T-helper 17 cell (primary cell): ENCODE data around the gene PPP4C. TPM values are rescaled to one million over a fixed set of nuclear protein-coding genes. Genes with fewer than 3 reads are reported as not detected.

Source experiments
- ATAC-seq: fragments of 150-1000 bp; cut with Tn5 transposase; 2 replicates; pipeline ENCODE4 v1.10.0; 2021; ENCODE audit warnings: mild to moderate bottlenecking, moderate library complexity
- DNase-seq, 3 donors: peaks; one replicate each; pipeline versions ENCODE4 v3.0.0 to v3.0.0-alpha.2; 2020 to 2021
- H3K9me3 ChIP-seq: one replicate; pipeline ENCODE4 v1.7.0; 2013; ENCODE audit warnings: low read length, mild to moderate bottlenecking; ENCODE audit not compliant: control insufficient read depth, poor library complexity, severe bottlenecking
- H3K27ac Mint-ChIP-seq: one replicate; pipeline ENCODE4 v1.8.0; 2022; ENCODE audit warnings: mild to moderate bottlenecking, moderate library complexity, mixed read lengths
- H3K27me3 Mint-ChIP-seq: one replicate; pipeline ENCODE4 v1.8.0; 2022; ENCODE audit warnings: mixed read lengths
- H3K36me3 Mint-ChIP-seq: one replicate; pipeline ENCODE4 v1.8.0; 2022; ENCODE audit warnings: low read depth, mixed read lengths
- H3K4me1 Mint-ChIP-seq: one replicate; pipeline ENCODE4 v1.8.0; 2022; ENCODE audit warnings: mild to moderate bottlenecking, mixed read lengths
- H3K4me3 Mint-ChIP-seq: one replicate; pipeline ENCODE4 v1.8.0; 2022; ENCODE audit warnings: mild to moderate bottlenecking, moderate library complexity, mixed read lengths
- total RNA-seq, 4 donors: library from RNA in 2 of 4; stranded (reverse) in 2 of 4; gene quantifications; one replicate each; pipeline ENCODE4 v1.2.3 and lab custom pipeline; 2022 to 2026

Gene PPP4C
- total RNA-seq, 2 donors from 2014 or later, result 80.8 to 89.3 TPM

DNA sequence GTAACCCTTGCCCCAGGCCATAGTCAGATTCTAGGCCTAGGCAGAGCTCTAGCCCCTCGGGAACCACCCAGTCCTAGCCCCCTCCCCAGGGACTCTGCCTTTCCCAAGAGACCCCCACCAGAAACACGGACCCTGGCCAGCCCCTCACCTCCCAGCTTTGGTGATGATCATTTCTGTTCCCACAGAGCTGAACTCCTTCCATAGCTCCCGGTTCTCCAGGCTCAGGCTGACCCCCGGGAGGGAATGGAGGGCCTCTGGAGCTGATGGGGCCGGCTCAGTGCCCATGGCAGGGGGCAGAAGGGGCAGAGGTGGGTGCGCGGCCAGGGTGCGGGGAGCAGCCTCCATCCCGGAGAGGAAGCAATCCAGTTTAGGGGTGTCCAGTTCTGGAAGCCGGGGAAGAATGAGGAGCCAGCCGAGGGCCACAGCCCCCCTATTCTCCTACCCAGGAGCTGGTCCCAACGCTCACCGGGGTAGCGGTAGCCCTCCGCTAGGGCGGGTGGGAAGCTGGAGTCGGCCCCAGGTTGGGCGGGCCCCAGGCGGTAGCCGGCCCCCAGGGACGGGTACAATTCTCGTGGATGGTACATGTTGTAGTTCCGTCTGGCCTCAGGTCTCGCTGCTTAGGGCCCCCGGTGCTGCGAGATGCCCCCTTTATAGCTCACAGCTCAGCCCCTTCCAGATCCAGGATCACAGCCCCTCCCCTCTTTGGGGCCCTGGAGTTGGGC lies 15.0 kb downstream of the PPP4C start:
- Mint-ChIP-seq H3K27ac (no peak overlapping the region), H3K4me1 (peaks cover 32% of the 10 kb centered on the region), H3K36me3 (peaks cover 4% of the 10 kb centered on the region), H3K4me3 (peak overlapping the region; percentile 43), H3K27me3 (no peaks in the 10 kb centered on the region)
- no peaks in the 10 kb centered on the region for H3K9me3 ChIP-seq
- no peak for ATAC-seq
- DNase-seq, result no peak

DNA sequence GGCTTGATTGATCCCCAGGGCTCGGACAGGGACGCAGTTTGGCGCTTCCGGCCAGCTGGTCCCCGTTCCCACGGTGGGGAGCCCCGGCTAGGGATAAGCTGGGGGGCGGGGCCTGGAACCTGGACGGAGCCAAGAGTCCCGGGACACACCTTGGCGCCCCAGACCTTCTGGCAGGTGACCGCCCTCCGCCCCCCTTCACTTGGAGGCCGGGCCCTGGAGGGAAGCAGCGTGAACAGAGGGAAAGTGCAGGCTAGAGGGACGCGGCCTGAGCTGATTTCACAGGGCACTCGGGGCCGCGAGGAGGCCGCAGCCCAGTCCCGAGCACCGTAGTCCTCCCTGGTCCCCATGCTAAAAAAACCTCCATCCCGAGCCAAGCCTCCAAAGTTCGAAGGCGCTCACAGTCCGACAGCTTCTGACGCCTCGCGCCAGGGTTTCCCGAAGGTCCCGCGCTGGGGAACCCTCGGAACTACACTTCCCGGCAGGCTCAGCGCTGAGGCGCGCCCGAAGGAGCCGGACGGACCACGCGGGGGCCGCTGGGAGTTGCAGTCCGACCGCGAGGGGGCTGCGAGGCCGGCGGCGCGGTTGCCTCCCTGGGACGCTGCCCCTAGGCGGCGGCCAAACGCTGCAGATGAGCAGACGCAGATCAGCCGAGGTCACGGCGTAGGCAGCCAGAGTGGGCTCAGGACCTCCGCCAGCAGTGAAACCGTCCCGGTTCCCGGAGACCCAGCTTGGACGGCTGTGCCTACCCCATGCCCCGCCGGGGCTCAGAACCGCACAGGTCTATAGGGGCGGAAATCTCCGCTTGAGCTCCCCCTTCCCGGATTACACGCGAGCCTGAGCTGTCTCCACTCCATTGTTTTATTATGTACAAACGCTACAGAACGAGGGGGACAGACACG lies 15.9 kb downstream of the PPP4C start, which contains the start of gene TBX6:
Gene TBX6, minus strand, starts transcription at position 451 of the 899 bp plus-strand sequence. CDS start 731 bp downstream, outside the sequence.
- Mint-ChIP-seq H3K27me3 (no peaks in the 10 kb centered on the region), H3K36me3 (peaks cover 4% of the 10 kb centered on the region), H3K4me1 (peaks cover 32% of the 10 kb centered on the region), H3K4me3 (peak within 1 kb of the TSS; percentile 90), H3K27ac (peak within 1 kb of the TSS; percentile 92)
- peak; percentile 88 to 94 (median 93) for DNase-seq
- no peaks in the 10 kb centered on the region for H3K9me3 ChIP-seq
- peak; percentile 86 for ATAC-seq

DNA sequence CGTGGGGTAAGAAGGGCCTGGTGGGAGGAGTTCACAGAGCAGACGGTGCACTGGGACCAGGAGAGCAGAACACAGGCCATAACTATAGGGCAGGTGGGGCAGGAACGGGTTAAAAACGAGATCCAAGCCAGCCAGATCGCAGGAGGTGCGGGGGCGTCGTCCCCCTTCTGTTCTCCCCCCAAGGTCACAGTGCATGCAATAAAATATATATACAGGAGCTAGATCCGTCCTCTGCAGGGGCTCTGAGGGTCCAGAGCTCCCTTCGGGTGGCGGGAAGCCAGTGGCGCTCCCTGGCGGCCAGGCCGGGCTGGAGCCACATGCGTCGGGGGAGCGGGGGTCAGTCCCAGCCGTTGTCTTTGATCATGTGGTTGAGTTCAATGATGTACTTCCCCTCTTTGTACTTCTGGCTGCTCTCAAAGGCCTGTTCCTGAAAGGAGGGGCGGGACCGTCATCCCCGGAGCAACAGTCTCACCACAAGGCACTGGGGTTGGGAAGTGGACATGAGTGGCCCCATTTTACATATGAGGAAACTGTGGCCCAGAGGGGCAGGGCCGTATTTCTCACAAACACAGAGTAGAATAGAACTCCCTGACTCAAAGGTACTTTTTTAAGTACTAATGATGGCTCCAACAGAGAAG lies 16.7 kb downstream of the PPP4C start:
- DNase-seq, result peak; percentile 46 to 62 (median 59)
- no peaks in the 10 kb centered on the region for H3K9me3 ChIP-seq
- H3K27ac Mint-ChIP-seq, result peak overlapping the region; percentile 92
- peaks cover 30% of the 10 kb centered on the region for H3K4me1 Mint-ChIP-seq
- H3K27me3 Mint-ChIP-seq, result no peaks in the 10 kb centered on the region
- ATAC-seq, result peak; percentile 55
- peaks cover 4% of the 10 kb centered on the region for H3K36me3 Mint-ChIP-seq
- H3K4me3 Mint-ChIP-seq, result peak overlapping the region; percentile 90

DNA sequence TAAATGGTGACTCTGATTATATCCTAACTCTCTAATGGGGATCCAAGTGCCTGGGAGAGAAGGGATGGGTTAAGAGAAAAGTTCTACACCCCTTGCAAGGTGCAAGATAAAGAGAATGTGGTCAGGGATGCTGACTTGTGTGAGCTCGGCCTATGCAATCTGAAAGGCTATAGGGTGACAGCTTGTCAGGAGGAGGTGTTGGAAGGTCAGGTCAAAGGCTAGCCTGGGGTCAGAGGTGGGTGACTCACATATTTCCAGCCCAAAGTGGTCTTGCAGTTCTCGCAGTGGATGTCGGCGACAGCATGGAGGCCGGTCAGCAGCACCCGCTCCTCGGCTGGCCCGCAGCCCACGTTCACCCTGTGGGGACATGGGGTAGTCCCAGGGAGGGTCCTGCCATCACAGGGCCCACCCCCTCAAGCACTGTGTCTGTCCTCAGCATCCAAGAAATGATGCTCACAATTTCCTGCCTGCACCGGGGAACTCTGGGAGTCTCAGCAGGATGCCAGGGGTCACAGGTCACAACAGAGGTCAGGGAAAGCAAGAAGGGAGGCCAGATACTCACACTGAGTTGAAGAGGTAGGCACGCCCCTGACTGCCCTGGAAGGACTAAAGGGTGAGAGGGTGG lies 18.9 kb downstream of the PPP4C start:
- H3K36me3 Mint-ChIP-seq, result peaks cover 4% of the 10 kb centered on the region
- ATAC-seq, result no peak
- peak overlapping the region; percentile 92 for H3K27ac Mint-ChIP-seq
- peak overlapping the region; percentile 93 for H3K4me3 Mint-ChIP-seq
- peaks cover 3% of the 10 kb centered on the region for H3K9me3 ChIP-seq
- no peak for DNase-seq
- no peaks in the 10 kb centered on the region for H3K27me3 Mint-ChIP-seq
- peaks cover 30% of the 10 kb centered on the region for H3K4me1 Mint-ChIP-seq

DNA sequence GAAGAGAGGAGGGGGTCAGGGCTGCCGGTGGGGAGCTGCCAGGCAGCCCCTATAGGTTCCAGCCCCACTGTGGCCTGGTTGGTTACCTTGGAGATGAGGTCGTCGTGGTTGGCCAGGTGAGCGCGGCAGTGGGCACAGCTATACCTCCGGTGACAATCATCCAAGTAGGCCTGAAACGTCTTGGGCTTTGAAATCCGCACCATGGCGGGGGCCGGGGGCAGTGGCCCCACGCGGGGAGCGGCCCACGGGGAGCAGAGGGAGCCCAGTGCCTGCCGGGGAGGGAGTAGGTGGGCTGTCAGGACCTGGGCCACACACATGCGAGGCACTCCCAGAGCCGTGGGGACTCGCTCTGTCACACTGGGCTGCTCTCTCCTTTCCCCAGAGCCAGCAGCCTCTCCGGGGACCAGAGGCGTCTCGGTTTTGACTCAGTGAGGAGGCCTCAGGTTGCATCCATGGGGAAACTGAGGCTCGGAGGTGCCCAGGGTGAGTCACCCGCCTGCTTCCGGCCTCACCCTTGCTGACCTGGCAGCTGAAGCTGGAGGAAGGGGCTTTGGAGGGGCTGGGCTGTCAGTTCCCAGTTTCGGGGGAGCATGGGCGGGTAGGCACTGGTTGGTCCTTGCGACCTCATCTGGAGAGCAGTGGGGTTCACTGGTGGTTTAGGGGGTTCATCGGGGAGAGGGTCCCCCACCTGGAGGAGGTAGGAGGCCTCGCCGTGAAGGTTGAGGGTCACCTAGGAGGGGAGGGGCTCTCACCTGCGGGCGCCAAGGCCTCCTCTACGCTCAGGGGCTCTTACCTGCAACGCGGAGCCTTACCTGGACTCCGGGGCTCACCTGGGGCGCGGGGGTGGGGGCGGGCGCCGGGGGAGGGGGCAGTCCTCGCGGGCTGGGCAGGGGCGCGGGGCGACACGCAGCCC lies 19.6 kb downstream of the PPP4C start:
- Mint-ChIP-seq H3K4me3 (peak overlapping the region; percentile 93), H3K27me3 (no peaks in the 10 kb centered on the region), H3K36me3 (peaks cover 4% of the 10 kb centered on the region), H3K4me1 (peaks cover 27% of the 10 kb centered on the region), H3K27ac (peak overlapping the region; percentile 92)
- ATAC-seq (peak; percentile 1), DNase-seq (no peak)
- peaks cover 3% of the 10 kb centered on the region for H3K9me3 ChIP-seq

DNA sequence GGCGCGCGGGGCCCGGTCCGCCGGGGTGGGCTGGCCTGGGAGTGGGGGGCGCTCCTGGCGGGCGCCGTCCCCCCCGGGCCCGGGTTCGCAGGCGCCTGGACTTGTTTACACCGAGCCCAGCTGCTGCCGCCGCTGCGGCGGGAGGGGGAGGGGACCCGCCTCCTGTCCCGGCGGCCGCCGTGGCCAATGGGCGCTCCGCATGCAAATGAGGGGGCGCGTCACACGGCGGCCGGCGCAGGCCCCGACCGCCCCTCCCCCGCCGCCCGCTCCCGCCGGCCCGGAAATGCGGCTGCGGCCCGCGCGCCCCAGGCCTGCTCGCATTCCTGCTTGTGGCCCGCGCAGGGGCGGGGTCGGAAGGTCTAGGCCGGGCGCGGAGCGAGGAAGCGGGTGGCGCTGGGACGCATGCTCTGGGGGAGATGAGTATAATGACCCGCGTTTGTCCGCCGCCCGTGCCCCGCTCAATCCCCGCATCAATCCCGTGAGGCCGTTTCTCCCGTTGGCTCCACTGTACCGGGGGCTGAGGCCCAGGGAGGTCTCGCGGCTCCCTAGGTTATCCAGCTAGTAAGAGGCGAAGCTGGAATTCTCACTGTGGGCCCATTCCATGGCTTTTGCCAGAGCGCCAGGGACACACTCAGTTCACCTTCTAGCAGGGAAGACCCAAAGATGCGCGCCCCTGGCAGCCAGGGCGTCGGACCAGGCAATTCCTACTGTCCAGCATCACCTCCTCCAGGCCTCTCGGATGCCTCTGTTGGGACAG lies 20.5 kb downstream of the PPP4C start, which contains the start of gene YPEL3:
Gene YPEL3, minus strand, starts transcription at position 109 of the 757 bp plus-strand sequence. CDS start 731 bp downstream, outside the sequence.
- Mint-ChIP-seq H3K4me1 (peaks cover 27% of the 10 kb centered on the region), H3K36me3 (peaks cover 4% of the 10 kb centered on the region), H3K27ac (peak within 1 kb of the TSS; percentile 92), H3K4me3 (peak within 1 kb of the TSS; percentile 93), H3K27me3 (no peaks in the 10 kb centered on the region)
- peaks cover 3% of the 10 kb centered on the region for H3K9me3 ChIP-seq
- peak; percentile 81 to 90 (median 86) for DNase-seq
- peak; percentile 65 for ATAC-seq

DNA sequence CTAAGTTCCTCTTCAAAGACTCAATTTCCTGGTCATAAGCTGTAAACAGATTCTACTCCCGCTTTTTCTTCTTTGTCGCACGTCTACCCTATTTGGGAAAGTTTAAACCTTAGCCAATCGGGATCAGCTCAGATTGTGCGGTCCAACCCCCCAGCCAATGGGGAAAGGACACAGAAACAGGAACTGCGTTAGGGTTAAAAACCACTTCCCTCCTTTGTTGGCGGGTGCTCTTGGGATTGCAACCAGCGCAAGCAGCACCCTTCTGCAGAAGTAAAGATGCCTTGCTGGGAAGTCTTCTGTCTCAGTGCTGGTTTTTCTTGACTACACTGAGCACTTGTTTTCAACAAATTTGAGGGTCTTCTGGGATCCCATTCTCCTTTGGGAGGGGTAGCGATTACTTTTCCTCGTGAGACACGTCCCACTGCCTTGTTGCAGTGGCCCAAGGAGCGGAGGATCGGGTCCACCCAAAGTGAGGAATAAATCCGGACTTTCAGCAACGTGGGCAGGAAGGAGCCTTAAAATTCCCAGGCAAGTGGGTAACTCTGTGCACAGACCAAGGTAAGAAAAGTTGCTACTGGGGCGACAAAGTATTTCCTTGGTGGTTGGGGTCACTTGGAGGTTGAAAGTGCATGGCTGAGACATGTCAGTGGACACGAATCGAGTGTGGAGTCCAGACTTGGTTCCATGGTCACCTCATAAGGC lies 21.2 kb downstream of the PPP4C start:
- peaks cover 3% of the 10 kb centered on the region for H3K9me3 ChIP-seq
- peaks cover 23% of the 10 kb centered on the region for H3K4me1 Mint-ChIP-seq
- DNase-seq (no peak), ATAC-seq (no peak)
- H3K27ac Mint-ChIP-seq, result no peak overlapping the region
- peaks cover 4% of the 10 kb centered on the region for H3K36me3 Mint-ChIP-seq
- H3K4me3 Mint-ChIP-seq, result peak overlapping the region; percentile 43
- H3K27me3 Mint-ChIP-seq, result no peaks in the 10 kb centered on the region

DNA sequence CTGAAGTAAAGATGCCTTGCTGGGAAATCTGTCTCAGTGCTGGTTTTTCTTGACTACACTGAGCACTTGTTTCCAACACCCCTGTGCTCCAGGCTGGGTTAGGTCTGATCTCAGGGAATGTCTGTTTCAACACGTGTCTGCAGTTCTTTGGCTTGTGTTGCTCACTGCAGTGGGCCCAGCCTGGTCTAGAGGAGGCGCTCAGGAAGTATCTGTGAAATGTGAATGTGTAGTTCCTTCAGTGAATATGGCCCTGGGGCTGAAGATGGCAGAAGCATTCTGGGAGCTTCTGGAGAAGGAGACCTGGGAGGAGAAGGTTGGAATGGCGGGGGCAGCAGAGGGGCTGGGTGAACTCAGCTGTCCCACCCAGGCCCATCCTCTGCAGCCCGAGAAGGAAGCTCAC lies 28.3 kb downstream of the PPP4C start:
- H3K9me3 ChIP-seq, result no peaks in the 10 kb centered on the region
- DNase-seq (no peak), ATAC-seq (no peak)
- Mint-ChIP-seq H3K27ac (peak overlapping the region; percentile 67), H3K4me1 (no peaks in the 10 kb centered on the region), H3K4me3 (peak overlapping the region; percentile 59), H3K36me3 (peaks cover 5% of the 10 kb centered on the region), H3K27me3 (no peaks in the 10 kb centered on the region)

DNA sequence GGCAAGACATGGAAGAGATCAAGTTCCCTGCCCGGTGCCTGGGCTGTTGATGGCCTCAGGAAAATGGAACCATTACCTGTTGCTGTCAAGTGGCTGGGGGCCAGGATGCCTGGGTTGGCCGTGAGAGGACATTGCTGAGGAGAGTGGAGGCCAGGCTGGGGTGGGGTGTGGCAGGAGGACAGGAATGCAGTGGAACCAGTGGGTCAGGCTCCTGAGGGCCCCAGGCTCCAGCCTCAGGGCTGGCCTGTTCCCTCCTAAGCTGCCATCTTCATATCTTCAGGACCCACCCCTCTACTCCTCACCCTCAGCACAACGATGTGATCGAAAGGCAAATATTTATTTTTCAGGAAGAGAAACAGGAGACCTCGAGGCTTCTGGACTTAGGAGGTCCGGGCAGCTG lies 28.7 kb downstream of the PPP4C start:
- Mint-ChIP-seq H3K27me3 (no peaks in the 10 kb centered on the region), H3K27ac (peak overlapping the region; percentile 67)
- no peaks in the 10 kb centered on the region for H3K9me3 ChIP-seq

DNA sequence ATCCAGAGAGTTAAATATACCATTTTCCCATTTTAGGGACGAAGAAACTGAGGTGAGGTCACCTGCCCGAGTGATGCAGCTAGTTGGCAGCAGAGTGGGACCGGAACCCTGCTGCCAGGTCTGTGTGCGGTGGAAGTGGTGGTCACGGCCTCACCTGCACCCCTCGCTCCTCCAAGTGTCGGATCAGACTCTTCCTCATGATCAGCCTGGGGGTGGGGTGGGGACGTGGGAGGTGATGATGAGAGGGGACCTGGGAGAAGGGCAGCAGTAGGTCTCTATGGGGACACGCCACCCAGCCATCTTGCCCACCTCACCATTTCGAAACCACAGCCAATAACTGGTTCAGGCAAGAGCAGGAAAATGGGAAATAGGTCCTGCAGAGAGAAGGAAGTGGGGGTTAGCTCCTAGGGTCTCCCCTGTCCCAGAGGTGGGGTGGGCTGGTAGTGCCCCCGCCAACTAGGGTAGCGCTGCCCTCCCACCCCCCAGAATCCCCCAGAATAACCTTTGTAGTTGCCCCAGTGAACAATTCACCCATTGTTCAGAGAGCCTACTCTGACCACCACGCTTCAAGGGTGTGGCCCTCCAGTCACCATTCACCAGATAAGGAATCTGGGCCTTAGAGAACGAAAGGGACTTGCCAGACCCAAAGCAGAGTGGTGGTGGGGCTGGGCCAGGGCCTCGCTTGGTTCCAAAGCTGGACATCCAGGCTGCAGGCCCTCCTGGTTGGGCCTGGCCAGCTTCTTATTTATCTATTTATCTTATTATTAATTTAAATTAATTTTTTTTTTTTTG lies 32.5 kb downstream of the PPP4C start:
- H3K9me3 ChIP-seq, result no peaks in the 10 kb centered on the region
- H3K4me1 Mint-ChIP-seq, result peaks cover 6% of the 10 kb centered on the region
- H3K36me3 Mint-ChIP-seq, result peaks cover 6% of the 10 kb centered on the region
- DNase-seq (no peak), ATAC-seq (no peak)
- no peak overlapping the region for H3K4me3 Mint-ChIP-seq
- H3K27me3 Mint-ChIP-seq, result no peaks in the 10 kb centered on the region
- no peak overlapping the region for H3K27ac Mint-ChIP-seq

More for the DNA sequence above, 28.7 kb downstream of the PPP4C start:
- DNase-seq (no peak), ATAC-seq (no peak)
- Mint-ChIP-seq H3K4me3 (no peak overlapping the region), H3K36me3 (peaks cover 5% of the 10 kb centered on the region), H3K4me1 (no peaks in the 10 kb centered on the region)
